H1 (cell line): ENCODE data around the gene UMAD1. TPM values are rescaled to one million over a fixed set of nuclear protein-coding genes. Genes with fewer than 3 reads are reported as not detected.

ENCODE experiments used
- CTCF ChIA-PET: fragments of 300-600 bp; sonication (Branson Sonifier 250); formaldehyde crosslinking; loops from one replicate; lab custom pipeline; 2021; ENCODE audit not compliant: partially characterized antibody; lab: Charles Lee
- POLR2A ChIA-PET: fragments of 300-600 bp; sonication (Branson Sonifier 250); formaldehyde crosslinking; loops from one replicate; lab custom pipeline; 2021; ENCODE audit warnings: inconsistent platforms; ENCODE audit not compliant: partially characterized antibody; lab: Charles Lee
- DNase-seq, 2 experiments: peaks; one replicate each; pipeline versions ENCODE4 v3.0.0 to v3.0.0-alpha.2; 2010 to 2022; ENCODE audit warnings: low spot score in 2 of 2, low read depth in 1 of 2, mixed read lengths in 1 of 2
- FAIRE-seq: peaks from 2 replicates; lab custom pipeline; 2011; peaks lifted over from hg19 to GRCh38; lab: Jason Lieb, UNC
- H2AFZ ChIP-seq: 2 replicates; pipeline ENCODE4 v1.8.1; 2012; ENCODE audit warnings: low read length, inconsistent platforms
- H2AK5ac ChIP-seq: 2 replicates; pipeline ENCODE4 v1.6.1; 2013; ENCODE audit warnings: low read depth, low read length
- H2BK120ac ChIP-seq: replicated peaks from 2 replicates; pipeline ENCODE3; 2013; ENCODE audit warnings: low read depth, low read length, inconsistent platforms
- H2BK12ac ChIP-seq: 2 replicates; pipeline ENCODE4 v1.6.1; 2013; ENCODE audit warnings: low read depth, low read length
- H2BK15ac ChIP-seq: 2 replicates; pipeline ENCODE4 v1.6.1; 2013; ENCODE audit warnings: low read length
- H2BK20ac ChIP-seq: 2 replicates; pipeline ENCODE4 v1.6.1; 2013; ENCODE audit warnings: low read length
- H2BK5ac ChIP-seq: 2 replicates; pipeline ENCODE4 v1.6.1; 2013; ENCODE audit warnings: low read depth, low read length
- H3K14ac ChIP-seq: 2 replicates; pipeline ENCODE4 v1.6.1; 2013; ENCODE audit warnings: inconsistent platforms; ENCODE audit not compliant: insufficient read length
- H3K18ac ChIP-seq: 2 replicates; pipeline ENCODE4 v1.6.1; 2013; ENCODE audit warnings: low read length; ENCODE audit errors: extremely low read depth
- H3K23ac ChIP-seq: 2 replicates; pipeline ENCODE4 v1.6.1; 2013; ENCODE audit warnings: inconsistent platforms; ENCODE audit not compliant: insufficient read length
- H3K23me2 ChIP-seq: 2 replicates; pipeline ENCODE4 v1.6.1; 2013; ENCODE audit warnings: low read depth, low read length
- H3K27ac ChIP-seq: 2 replicates; pipeline ENCODE4 v1.6.1; 2011; ENCODE audit warnings: low read depth, low read length, inconsistent platforms
- H3K27me3 ChIP-seq, 4 experiments: replicated peaks in 1 of 4; 1 replicate in 1 of 4; 2 replicates in 3 of 4; pipeline versions ENCODE4 v1.6.1 to v1.8.1; 2011 to 2013; ENCODE audit warnings: low read length in 3 of 4, mild to moderate bottlenecking in 3 of 4, inconsistent platforms in 2 of 4, mixed read lengths in 2 of 4, moderate library complexity in 1 of 4; ENCODE audit not compliant: control insufficient read depth in 3 of 4, insufficient read depth in 3 of 4; ENCODE audit errors: extremely low read depth in 1 of 4
- H3K36me3 ChIP-seq, 4 experiments: 2 replicates each; pipeline versions ENCODE4 v1.6.1 to v1.8.1; 2011 to 2013; ENCODE audit warnings: mild to moderate bottlenecking in 4 of 4, low read length in 3 of 4, moderate library complexity in 2 of 4, control low read depth in 1 of 4, inconsistent platforms in 1 of 4; ENCODE audit not compliant: insufficient read depth in 4 of 4, control insufficient read depth in 2 of 4
- H3K4ac ChIP-seq: replicated peaks from 2 replicates; pipeline ENCODE3; 2013; ENCODE audit warnings: low read length, low read depth, mixed read lengths, inconsistent platforms; ENCODE audit not compliant: insufficient read length
- H3K4me1 ChIP-seq, 4 experiments: replicated peaks in 1 of 4; 1 replicate in 1 of 4; 2 replicates in 3 of 4; pipeline versions ENCODE4 v1.6.1 to v1.8.1; 2011 to 2013; ENCODE audit warnings: low read length in 3 of 4, inconsistent platforms in 2 of 4, mixed read lengths in 1 of 4; ENCODE audit not compliant: insufficient read depth in 4 of 4, control insufficient read depth in 3 of 4
- H3K4me2 ChIP-seq, 2 experiments: 2 replicates each; pipeline versions ENCODE4 v1.6.1 to v1.8.1; 2011 to 2013; ENCODE audit warnings: low read depth in 2 of 2, low read length in 2 of 2, control low read depth in 1 of 2, inconsistent platforms in 1 of 2, mild to moderate bottlenecking in 1 of 2; ENCODE audit not compliant: insufficient read depth in 1 of 2
- H3K4me3 ChIP-seq, 4 experiments: fragments of 200-600, 300-600 bp in 1 of 4; sonication (generic), shearing (Covaris generic), sonication (Bioruptor Twin) in 1 of 4; 2 replicates each; pipeline versions ENCODE4 v1.5.1 to v1.8.1; 2011 to 2016; ENCODE audit warnings: low read length in 4 of 4, low read depth in 3 of 4, control low read depth in 2 of 4, inconsistent platforms in 2 of 4, mild to moderate bottlenecking in 2 of 4, mixed read lengths in 1 of 4, moderate library complexity in 1 of 4; ENCODE audit not compliant: insufficient read depth in 2 of 4; ENCODE audit errors: extremely low read depth in 1 of 4
- H3K56ac ChIP-seq: replicated peaks from 2 replicates; pipeline ENCODE3; 2013; ENCODE audit warnings: low read depth, mild to moderate bottlenecking, mixed read lengths, low read length, inconsistent platforms; ENCODE audit not compliant: insufficient read length
- H3K79me1 ChIP-seq: 2 replicates; pipeline ENCODE4 v1.6.1; 2013; ENCODE audit warnings: low read depth, low read length, control low read depth
- H3K79me2 ChIP-seq, 2 experiments: 2 replicates each; pipeline versions ENCODE4 v1.6.1 to v1.8.1; 2012 to 2013; ENCODE audit warnings: low read length in 2 of 2, mild to moderate bottlenecking in 2 of 2, inconsistent platforms in 1 of 2; ENCODE audit not compliant: insufficient read depth in 2 of 2, control insufficient read depth in 1 of 2
- H3K9ac ChIP-seq, 4 experiments: replicated peaks in 1 of 4; 1 replicate in 1 of 4; 2 replicates in 3 of 4; pipeline versions ENCODE4 v1.6.1 to v1.8.1; 2011 to 2013; ENCODE audit warnings: low read depth in 3 of 4, low read length in 3 of 4, control low read depth in 2 of 4, mild to moderate bottlenecking in 2 of 4, moderate library complexity in 2 of 4, inconsistent platforms in 1 of 4; ENCODE audit errors: extremely low read depth in 1 of 4
- H3K9me3 ChIP-seq, 2 experiments: 2 replicates each; pipeline versions ENCODE4 v1.6.1 to v1.8.1; 2012 to 2013; ENCODE audit warnings: mild to moderate bottlenecking in 2 of 2, moderate library complexity in 2 of 2, control low read depth in 1 of 2, inconsistent platforms in 1 of 2, low read depth in 1 of 2, low read length in 1 of 2, mixed read lengths in 1 of 2; ENCODE audit not compliant: insufficient read depth in 2 of 2
- H4K20me1 ChIP-seq, 2 experiments: replicated peaks in 1 of 2; 2 replicates each; pipeline versions ENCODE3 to v1.8.1; 2011 to 2013; ENCODE audit warnings: inconsistent platforms in 2 of 2, low read length in 2 of 2, mild to moderate bottlenecking in 1 of 2; ENCODE audit not compliant: insufficient read depth in 2 of 2, control insufficient read depth in 1 of 2
- H4K5ac ChIP-seq: 2 replicates; pipeline ENCODE4 v1.6.1; 2013; ENCODE audit warnings: low read length, low read depth, mixed read lengths, inconsistent platforms; ENCODE audit not compliant: insufficient read length
- H4K8ac ChIP-seq: 2 replicates; pipeline ENCODE4 v1.8.0; 2013; ENCODE audit warnings: mild to moderate bottlenecking, moderate library complexity, low read length, inconsistent platforms; ENCODE audit not compliant: insufficient read depth; ENCODE audit errors: extremely low read depth
- H4K91ac ChIP-seq: replicated peaks from 2 replicates; pipeline ENCODE3; 2013; ENCODE audit warnings: low read length, mixed read lengths, inconsistent platforms; ENCODE audit not compliant: insufficient read length
- CHD1 ChIP-seq: IDR thresholded peaks from 2 replicates; pipeline ENCODE4 v1.6.1; 2012; ENCODE audit warnings: low read depth, low read length, improper control_type of control experiment
- EGR1 ChIP-seq: IDR thresholded peaks from 2 replicates; pipeline ENCODE4 v1.6.1; 2011; ENCODE audit warnings: low read depth, low read length, borderline replicate concordance
- JUND ChIP-seq: IDR thresholded peaks from 2 replicates; pipeline ENCODE4 v1.6.1; 2011; ENCODE audit warnings: mild to moderate bottlenecking, improper control_type of control experiment, low read length
- KDM1A ChIP-seq: fragments of 200-600, 300-600 bp; sonication (generic); IDR thresholded peaks from 2 replicates; pipeline ENCODE4 v1.7.1; 2016; ENCODE audit warnings: mild to moderate bottlenecking, low read length, borderline replicate concordance
- POLR2AphosphoS5 ChIP-seq: IDR thresholded peaks from 2 replicates; pipeline ENCODE4 v1.6.1; 2011; ENCODE audit warnings: low read depth, low read length
- POU5F1 ChIP-seq: IDR thresholded peaks from 2 replicates; pipeline ENCODE4 v1.6.1; 2011; ENCODE audit warnings: low read depth, mild to moderate bottlenecking, low read length, moderate library complexity
- RFX5 ChIP-seq: IDR thresholded peaks from 2 replicates; pipeline ENCODE4 v1.6.1; 2011; ENCODE audit warnings: low read depth, low read length, improper control_type of control experiment, borderline replicate concordance
- SIRT6 ChIP-seq: IDR thresholded peaks from one replicate; pipeline ENCODE4 v1.7.1; 2012; ENCODE audit warnings: low read length, inconsistent platforms
- SP2 ChIP-seq: IDR thresholded peaks from 2 replicates; pipeline ENCODE4 v1.6.1; 2012; ENCODE audit warnings: mild to moderate bottlenecking, low read length, inconsistent platforms
- TAF1 ChIP-seq: IDR thresholded peaks from 2 replicates; pipeline ENCODE4 v1.6.1; 2011; ENCODE audit warnings: mild to moderate bottlenecking, low read depth, low read length
- TBP ChIP-seq: IDR thresholded peaks from 2 replicates; pipeline ENCODE4 v1.6.1; 2011; ENCODE audit warnings: low read depth, low read length, improper control_type of control experiment
- WGBS, 2 experiments: shearing (Covaris generic) in 1 of 2; methylation state at CpG; one replicate each; pipeline versions ENCODE4 v1.1.6 to v1.1.7; 2013 to 2015; ENCODE audit warnings: low lambda C conversion rate in 2 of 2, mixed read lengths in 2 of 2, inconsistent platforms in 1 of 2, low coverage in 1 of 2, missing lambda C conversion rate in 1 of 2; ENCODE audit not compliant: insufficient replicate concordance in 2 of 2, insufficient coverage in 1 of 2, insufficient read length in 1 of 2; ENCODE audit errors: extremely low coverage in 1 of 2, missing lambda C conversion rate in 1 of 2; 5-methylcytosine and 5-hydroxymethylcytosine counted together
- polyA plus RNA-seq, 7 experiments: library from polyadenylated mRNA; depleted of rRNA in 3 of 7; stranded (reverse) in 5 of 7; unstranded in 2 of 7; fragments of >200 nt in 5 of 7; fragments of 200-250 nt in 2 of 7; gene quantifications; 1 replicate in 5 of 7; 2 replicates in 1 of 7; 4 replicates in 1 of 7; pipeline versions ENCODE4 v1.2.1 to v1.2.3, GENCODE V29; 2011 to 2013; ENCODE audit warnings: missing spikeins in 2 of 7, mixed read lengths in 2 of 7
- total RNA-seq: library from RNA; stranded (reverse); fragmentation: NEBNext Ultra II Directional; extraction: Animal tissue kit (Norgen Biotek cat#: 25700); gene quantifications from 2 replicates; pipeline ENCODE4 v1.2.1, GENCODE V29; 2021

The UMAD1 gene
- total and polyA plus RNA-seq, 2 of the 8 experiments (the other 6 are each of a cell fraction or from before 2014, with no cell fraction given), result 10.4 to 12.3 TPM

DNA sequence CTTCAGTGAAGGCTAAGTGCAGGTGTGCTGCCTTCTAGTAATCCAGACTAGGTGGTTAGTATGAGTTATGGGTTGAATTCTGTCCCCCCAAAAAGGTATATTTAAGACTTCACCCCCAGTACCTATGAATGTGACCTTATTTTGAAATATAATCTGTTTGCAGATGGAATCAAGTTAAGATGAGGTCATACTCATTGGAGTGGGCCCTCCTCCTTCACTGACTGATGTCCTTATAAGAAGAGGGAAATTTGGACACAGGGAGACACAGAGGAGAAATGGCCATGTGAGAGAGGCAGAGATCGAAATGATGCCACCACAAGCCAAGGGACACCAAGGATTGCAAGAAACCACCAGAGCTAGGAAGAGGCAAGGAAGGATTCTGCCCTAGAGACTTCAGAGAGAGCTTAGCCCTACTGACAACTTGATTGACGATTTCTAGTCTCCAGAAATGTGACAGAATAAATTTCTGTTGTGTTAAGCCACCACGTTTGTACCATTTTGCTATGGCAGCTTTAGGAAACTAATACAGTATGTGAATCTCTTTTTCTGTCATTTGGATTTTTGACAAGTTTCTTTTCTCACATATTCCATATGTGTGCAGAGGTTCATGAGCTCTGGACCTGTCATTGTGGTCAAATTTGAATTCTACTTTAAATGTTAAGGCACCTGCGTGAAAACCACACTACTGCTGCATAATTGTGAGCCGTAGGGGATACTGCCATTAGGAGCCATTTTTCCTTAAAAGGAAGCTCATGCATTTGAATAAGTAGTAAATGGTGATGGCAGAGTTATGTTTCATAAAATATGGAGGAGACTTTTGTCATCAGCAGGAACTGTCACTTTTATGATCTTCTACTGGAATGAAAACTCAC, 80.4 kb downstream of the UMAD1 start:
- WGBS, 2 experiments, result 92% methylated on average over 5 of the region's 5 CpGs; no CpG with 5 or more reads in 1 of the 2 experiments
- Histone ChIP-seq H3K4me3 (no peak overlapping the region), H2BK12ac (no peak overlapping the region), H4K91ac (no peak overlapping the region), H3K14ac (no peak overlapping the region), H4K20me1 (no peaks in the 10 kb centered on the region), H3K4me2 (no peak overlapping the region), H3K9ac (no peak overlapping the region), H3K56ac (no peak overlapping the region), H3K23me2 (no peaks in the 10 kb centered on the region), H2BK20ac (no peak overlapping the region), H2BK15ac (no peak overlapping the region), H3K27me3 (no peaks in the 10 kb centered on the region), H2BK5ac (no peak overlapping the region), H4K5ac (no peak overlapping the region), H2BK120ac (no peak overlapping the region), H3K27ac (no peak overlapping the region), H3K79me1 (no peaks in the 10 kb centered on the region), H3K4ac (no peak overlapping the region), H4K8ac (no peak overlapping the region), H2AK5ac (no peak overlapping the region), H3K9me3 (no peaks in the 10 kb centered on the region; a peak in 1 of 4 replicates), H3K4me1 (no peaks in the 10 kb centered on the region), H3K23ac (no peak overlapping the region), H2AFZ (no peak overlapping the region), H3K18ac (no peak overlapping the region), H3K36me3 (no peaks in the 10 kb centered on the region), H3K79me2 (no peaks in the 10 kb centered on the region)
- ChIA-PET CTCF (no interaction called here), POLR2A (interaction anchor here (1.8 kb wide), 1 partner anchor 53 kb away, joined by 3 read pairs; no protein-coding TSS in a partner anchor)
- FAIRE-seq (no peak), DNase-seq (no peak)
- TF ChIP-seq RFX5 (no peak), SIRT6 (no peak), SP2 (no peak), CHD1 (no peak), KDM1A (no peak), TBP (no peak), EGR1 (no peak), POLR2AphosphoS5 (no peak), JUND (no peak), POU5F1 (no peak), TAF1 (no peak)
